HEK293 (cell line): ENCODE data around the gene NFATC2IP.

ENCODE experiments used
- CTCF ChIP-seq: fragments of 450-650 bp; formaldehyde crosslinking; IDR thresholded peaks from 2 replicates; pipeline ENCODE4 v1.5.1; 2016; ENCODE audit warnings: missing biosample characterization, missing genetic modification characterization
- KLF16 ChIP-seq: fragments of 450-650 bp; formaldehyde crosslinking; IDR thresholded peaks from 2 replicates; pipeline ENCODE4 v1.5.1; 2017; ENCODE audit warnings: missing biosample characterization, missing genetic modification characterization
- KLF8 ChIP-seq: fragments of 450-650 bp; formaldehyde crosslinking; IDR thresholded peaks from 2 replicates; pipeline ENCODE4 v1.5.1; 2016; ENCODE audit warnings: missing biosample characterization, missing genetic modification characterization
- PRDM1 ChIP-seq: fragments of 450-650 bp; formaldehyde crosslinking; IDR thresholded peaks from 2 replicates; pipeline ENCODE4; 2016; ENCODE audit warnings: missing biosample characterization, missing genetic modification characterization
- RBAK ChIP-seq: fragments of 450-650 bp; formaldehyde crosslinking; IDR thresholded peaks from 2 replicates; pipeline ENCODE4 v1.5.1; 2016; ENCODE audit warnings: missing biosample characterization, missing genetic modification characterization
- SP2 ChIP-seq: fragments of 450-650 bp; formaldehyde crosslinking; IDR thresholded peaks from 2 replicates; pipeline ENCODE4 v1.5.1; 2016; ENCODE audit warnings: missing biosample characterization, missing genetic modification characterization
- TSHZ1 ChIP-seq: fragments of 450-650 bp; formaldehyde crosslinking; IDR thresholded peaks from 2 replicates; pipeline ENCODE4 v1.5.1; 2016; ENCODE audit warnings: missing biosample characterization, missing genetic modification characterization, borderline replicate concordance
- ZBTB10 ChIP-seq: fragments of 450-650 bp; formaldehyde crosslinking; IDR thresholded peaks from 2 replicates; pipeline ENCODE4 v1.5.1; 2016; ENCODE audit warnings: missing biosample characterization, missing genetic modification characterization
- ZBTB20 ChIP-seq: fragments of 450-650 bp; formaldehyde crosslinking; IDR thresholded peaks from 2 replicates; pipeline ENCODE4 v1.5.1; 2016; ENCODE audit warnings: missing biosample characterization, missing genetic modification characterization
- ZFP3 ChIP-seq: fragments of 450-650 bp; formaldehyde crosslinking; IDR thresholded peaks from 2 replicates; pipeline ENCODE4 v1.5.1; 2016; ENCODE audit warnings: low read depth, missing biosample characterization, missing genetic modification characterization
- ZNF132 ChIP-seq: fragments of 450-650 bp; formaldehyde crosslinking; IDR thresholded peaks from 2 replicates; pipeline ENCODE4 v1.5.1; 2017; ENCODE audit warnings: missing biosample characterization, missing genetic modification characterization, borderline replicate concordance
- ZNF324 ChIP-seq: fragments of 450-650 bp; formaldehyde crosslinking; IDR thresholded peaks from 2 replicates; pipeline ENCODE4 v1.5.1; 2016; ENCODE audit warnings: missing biosample characterization, missing genetic modification characterization
- ZNF391 ChIP-seq: fragments of 450-650 bp; formaldehyde crosslinking; IDR thresholded peaks from 2 replicates; pipeline ENCODE4 v1.5.1; 2016; ENCODE audit warnings: low read depth, missing biosample characterization, missing genetic modification characterization, borderline replicate concordance
- ZNF658 ChIP-seq: fragments of 450-650 bp; formaldehyde crosslinking; IDR thresholded peaks from 2 replicates; pipeline ENCODE4; 2016; ENCODE audit warnings: missing biosample characterization, missing genetic modification characterization

DNA sequence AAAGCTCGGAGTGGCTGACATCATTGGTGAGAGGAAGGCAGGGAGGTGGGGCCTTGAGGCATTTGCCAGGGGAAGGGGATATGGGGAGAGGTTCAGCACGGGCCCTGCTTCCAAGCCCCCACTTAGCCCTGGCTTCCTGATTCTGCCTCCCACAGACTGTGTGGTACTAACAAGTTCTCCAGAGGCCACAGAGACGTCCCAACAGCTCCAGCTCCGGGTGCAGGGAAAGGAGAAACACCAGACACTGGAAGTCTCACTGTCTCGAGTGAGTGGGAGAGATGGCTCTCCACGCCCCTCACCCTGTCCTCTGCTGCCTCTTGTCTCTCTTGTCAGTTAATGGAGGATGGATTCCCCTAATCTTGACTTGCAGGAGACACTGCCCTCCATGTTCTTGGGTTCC is 8.1 kb downstream of the NFATC2IP start:
- TF ChIP-seq ZNF324 (tag by site-specific recombination) (no peak), CTCF (tag by site-specific recombination) (no peak), TSHZ1 (no peak), ZBTB10 (no peak), ZNF391 (no peak), KLF8 (tag by site-specific recombination) (no peak), ZNF658 (tag by site-specific recombination) (no peak), ZFP3 (tag by site-specific recombination) (no peak), ZNF132 (no peak), ZBTB20 (no peak), RBAK (tag by site-specific recombination) (no peak), KLF16 (tag by site-specific recombination) (no peak), PRDM1 (no peak), SP2 (tag by site-specific recombination) (no peak)
